Endothelial cell (in vitro differentiated cells): Measurements from ENCODE around the gene FKBP2. TPM values are rescaled to one million over a fixed set of nuclear protein-coding genes. Genes with fewer than 3 reads are reported as not detected.

Experiments used
- DNase-seq: peaks from one replicate; pipeline ENCODE4 v3.0.0; 2021; ENCODE audit warnings: low spot score
- H3K27ac Mint-ChIP-seq: one replicate; pipeline ENCODE4 v1.8.0; 2021; ENCODE audit warnings: mixed read lengths, inconsistent platforms; ENCODE audit not compliant: unreplicated experiment
- H3K27me3 Mint-ChIP-seq: one replicate; pipeline ENCODE4 v1.8.0; 2021; ENCODE audit warnings: mild to moderate bottlenecking, moderate library complexity, mixed read lengths, inconsistent platforms; ENCODE audit not compliant: unreplicated experiment
- H3K36me3 Mint-ChIP-seq: one replicate; pipeline ENCODE4 v1.8.0; 2021; ENCODE audit warnings: mild to moderate bottlenecking, low read depth, mixed read lengths, inconsistent platforms; ENCODE audit not compliant: unreplicated experiment
- H3K4me1 Mint-ChIP-seq: one replicate; pipeline ENCODE4 v1.8.0; 2021; ENCODE audit warnings: mild to moderate bottlenecking, mixed read lengths, inconsistent platforms; ENCODE audit not compliant: unreplicated experiment
- H3K4me3 Mint-ChIP-seq: one replicate; pipeline ENCODE4 v1.8.0; 2021; ENCODE audit warnings: mild to moderate bottlenecking, mixed read lengths, inconsistent platforms; ENCODE audit not compliant: unreplicated experiment
- H3K9me3 Mint-ChIP-seq: one replicate; pipeline ENCODE4 v1.8.0; 2021; ENCODE audit warnings: mixed read lengths, inconsistent platforms; ENCODE audit not compliant: unreplicated experiment
- total RNA-seq: library from RNA; stranded (reverse); fragmentation: NEBNext Ultra II Directional; extraction: Animal tissue kit (Norgen Biotek cat#: 25700); gene quantifications from one replicate; pipeline ENCODE4 v1.2.1, GENCODE V29; 2021; ENCODE audit not compliant: unreplicated experiment
- TF ChIP-seq, protein P1 (sequence below): fragments of 200-600 bp; sonication (generic); IDR thresholded peaks from one replicate; pipeline ENCODE4 v1.5.0; 2021; ENCODE audit warnings: antibody characterized with exemption; ENCODE audit not compliant: unreplicated experiment

The FKBP2 gene
- total RNA-seq, 1 donor from 2014 or later, result 35.3 TPM

DNA sequence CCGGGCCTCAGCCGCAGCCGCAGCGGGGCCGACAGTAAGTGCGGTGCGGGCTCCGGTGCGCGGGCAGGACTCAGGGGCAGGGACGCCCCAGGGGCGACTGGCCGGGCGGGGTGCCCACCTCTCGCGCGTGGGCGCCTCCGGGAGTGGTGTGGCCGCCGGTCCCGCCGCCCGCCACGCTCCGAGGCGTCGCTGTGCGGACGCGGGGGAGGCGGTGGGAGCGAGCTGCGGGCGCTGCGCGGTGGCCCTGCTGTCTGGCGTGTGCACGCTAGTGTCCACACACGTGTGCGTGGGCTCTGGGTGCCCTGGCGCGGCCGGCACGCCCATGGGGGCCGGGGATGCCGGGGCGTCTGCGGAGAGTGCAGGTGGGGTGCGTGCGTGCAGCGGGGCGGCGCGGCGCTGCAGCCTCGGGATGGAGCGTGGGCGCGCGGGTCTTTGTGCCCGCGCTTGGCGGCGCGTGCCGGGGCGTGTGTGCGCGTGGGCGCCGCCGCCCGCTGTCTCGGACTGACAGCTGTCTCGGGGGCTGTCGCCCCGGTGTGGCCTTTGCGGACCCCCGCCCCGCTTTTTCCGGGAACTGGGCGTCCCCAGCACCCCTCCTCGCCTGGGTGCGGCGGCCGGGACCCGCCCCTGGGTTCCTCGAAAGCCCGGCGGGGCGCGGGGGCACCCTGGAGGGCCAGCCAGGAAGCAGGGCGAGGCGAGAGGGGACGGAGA lies 51.0 kb downstream of the FKBP2 start:
- no peak overlapping the region for H3K4me3 Mint-ChIP-seq
- no peak for DNase-seq
- no peaks in the 10 kb centered on the region for H3K9me3 Mint-ChIP-seq
- TF ChIP-seq, protein P1, sequence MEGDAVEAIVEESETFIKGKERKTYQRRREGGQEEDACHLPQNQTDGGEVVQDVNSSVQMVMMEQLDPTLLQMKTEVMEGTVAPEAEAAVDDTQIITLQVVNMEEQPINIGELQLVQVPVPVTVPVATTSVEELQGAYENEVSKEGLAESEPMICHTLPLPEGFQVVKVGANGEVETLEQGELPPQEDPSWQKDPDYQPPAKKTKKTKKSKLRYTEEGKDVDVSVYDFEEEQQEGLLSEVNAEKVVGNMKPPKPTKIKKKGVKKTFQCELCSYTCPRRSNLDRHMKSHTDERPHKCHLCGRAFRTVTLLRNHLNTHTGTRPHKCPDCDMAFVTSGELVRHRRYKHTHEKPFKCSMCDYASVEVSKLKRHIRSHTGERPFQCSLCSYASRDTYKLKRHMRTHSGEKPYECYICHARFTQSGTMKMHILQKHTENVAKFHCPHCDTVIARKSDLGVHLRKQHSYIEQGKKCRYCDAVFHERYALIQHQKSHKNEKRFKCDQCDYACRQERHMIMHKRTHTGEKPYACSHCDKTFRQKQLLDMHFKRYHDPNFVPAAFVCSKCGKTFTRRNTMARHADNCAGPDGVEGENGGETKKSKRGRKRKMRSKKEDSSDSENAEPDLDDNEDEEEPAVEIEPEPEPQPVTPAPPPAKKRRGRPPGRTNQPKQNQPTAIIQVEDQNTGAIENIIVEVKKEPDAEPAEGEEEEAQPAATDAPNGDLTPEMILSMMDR, result no peak
- H3K4me1 Mint-ChIP-seq, result peaks cover 11% of the 10 kb centered on the region
- no peak overlapping the region for H3K27ac Mint-ChIP-seq
- peaks cover 31% of the 10 kb centered on the region for H3K27me3 Mint-ChIP-seq
- H3K36me3 Mint-ChIP-seq, result peaks cover 9% of the 10 kb centered on the region

DNA sequence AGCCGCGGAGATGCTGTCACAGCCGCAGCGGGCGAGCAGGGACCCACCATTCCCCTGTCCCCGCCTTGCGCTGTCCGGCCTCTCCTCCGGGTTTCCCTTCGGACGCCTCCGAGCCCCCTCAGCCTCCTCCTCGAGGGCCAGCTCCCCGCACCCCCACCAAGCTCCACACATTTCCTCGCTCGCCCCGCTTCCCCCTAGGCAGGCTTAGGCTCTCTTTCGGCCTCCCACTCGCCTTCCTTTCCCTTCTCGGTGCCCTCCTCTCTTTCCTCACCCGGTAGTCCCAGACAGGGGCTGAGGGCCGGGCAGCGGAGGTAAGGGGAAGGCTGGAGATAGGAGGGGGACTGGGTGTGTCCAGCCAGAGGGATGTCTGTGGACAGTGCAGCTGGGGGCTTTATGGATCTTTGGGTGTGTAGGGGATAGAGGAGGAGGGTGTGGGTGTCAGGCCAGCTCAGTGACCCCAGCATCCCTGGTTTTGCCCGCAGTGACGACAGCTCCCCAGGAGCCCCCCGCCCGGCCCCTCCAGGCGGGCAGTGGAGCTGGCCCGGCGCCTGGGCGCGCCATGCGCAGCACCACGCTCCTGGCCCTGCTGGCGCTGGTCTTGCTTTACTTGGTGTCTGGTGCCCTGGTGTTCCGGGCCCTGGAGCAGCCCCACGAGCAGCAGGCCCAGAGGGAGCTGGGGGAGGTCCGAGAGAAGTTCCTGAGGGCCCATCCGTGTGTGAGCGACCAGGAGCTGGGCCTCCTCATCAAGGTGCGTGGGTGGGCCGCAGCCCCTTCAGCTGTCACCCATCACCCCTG lies 51.8 kb downstream of the FKBP2 start:
- Mint-ChIP-seq H3K9me3 (no peaks in the 10 kb centered on the region), H3K4me3 (no peak overlapping the region), H3K4me1 (peaks cover 14% of the 10 kb centered on the region), H3K27ac (no peak overlapping the region), H3K36me3 (peaks cover 9% of the 10 kb centered on the region), H3K27me3 (peaks cover 36% of the 10 kb centered on the region)
- TF ChIP-seq, protein P1, result no peak
- DNase-seq, result no peak

Other genes starting within 250 kb of the FKBP2 start
- not detected for gene FLRT1, start 205.2 kb upstream of the FKBP2 start, total RNA-seq
- 4.1 TPM for gene MACROD1, start 75.0 kb upstream of the FKBP2 start, total RNA-seq
- 124 TPM for gene STIP1, start 54.9 kb upstream of the FKBP2 start, total RNA-seq
- 6.2 TPM for gene FERMT3, start 34.4 kb upstream of the FKBP2 start, total RNA-seq
- gene TRPT1, start 14.9 kb upstream of the FKBP2 start, total RNA-seq, result 23.2 TPM
- 21.2 TPM for gene NUDT22, start 14.8 kb upstream of the FKBP2 start, total RNA-seq
- gene DNAJC4, start 10.5 kb upstream of the FKBP2 start, total RNA-seq, result 38.0 TPM
- gene VEGFB, start 6.5 kb upstream of the FKBP2 start, total RNA-seq, result 11.5 TPM
- 201 TPM for gene PPP1R14B, start 5.8 kb downstream of the FKBP2 start, total RNA-seq
- gene PLCB3, start 10.4 kb downstream of the FKBP2 start, total RNA-seq, result 51.0 TPM
- 40.7 TPM for gene BAD, start 43.6 kb downstream of the FKBP2 start, total RNA-seq
- 56.0 TPM for gene GPR137, start 44.8 kb downstream of the FKBP2 start, total RNA-seq
- 0.36 TPM for gene KCNK4, start 50.2 kb downstream of the FKBP2 start, total RNA-seq
- gene CATSPERZ, start 59.3 kb downstream of the FKBP2 start, total RNA-seq, result 0.38 TPM
- 42.3 TPM for gene ESRRA, start 64.4 kb downstream of the FKBP2 start, total RNA-seq
- 138 TPM for gene TRMT112, start 76.5 kb downstream of the FKBP2 start, total RNA-seq
- 264 TPM for gene PRDX5, start 77.0 kb downstream of the FKBP2 start, total RNA-seq
- gene CCDC88B, start 99.1 kb downstream of the FKBP2 start, total RNA-seq, result 8.3 TPM
- gene RPS6KA4, start 118.1 kb downstream of the FKBP2 start, total RNA-seq, result 37.5 TPM